Liver (tissue), 9 donors: ENCODE results near the gene PUS1. TPM values are rescaled to one million over a fixed set of nuclear protein-coding genes. Genes with fewer than 3 reads are reported as not detected.

Experiments
- DNase-seq: peaks from one replicate; pipeline ENCODE4 v3.0.0-alpha.2; 2017; ENCODE audit warnings: low spot score
- H3K27ac ChIP-seq, 2 donors: one replicate each; pipeline ENCODE4 v1.7.0; 2013; ENCODE audit warnings: inconsistent platforms in 2 of 2, low read length in 2 of 2, control low read depth in 1 of 2, low read depth in 1 of 2, mild to moderate bottlenecking in 1 of 2
- H3K27me3 ChIP-seq, 4 donors: one replicate each; pipeline versions ENCODE4 v1.6.1 to v1.7.0; 2013; ENCODE audit warnings: low read length in 3 of 4, inconsistent platforms in 1 of 4, mild to moderate bottlenecking in 1 of 4, moderate library complexity in 1 of 4; ENCODE audit not compliant: control insufficient read depth in 4 of 4, insufficient read depth in 4 of 4
- H3K36me3 ChIP-seq, 4 donors: one replicate each; pipeline versions ENCODE4 v1.6.1 to v1.7.0; 2013; ENCODE audit warnings: low read length in 3 of 4, mild to moderate bottlenecking in 3 of 4, low read depth in 1 of 4, moderate library complexity in 1 of 4; ENCODE audit not compliant: control insufficient read depth in 4 of 4, insufficient read depth in 3 of 4
- H3K4me1 ChIP-seq, 4 donors: one replicate each; pipeline versions ENCODE4 v1.6.1 to v1.7.0; 2013; ENCODE audit warnings: low read length in 3 of 4, mild to moderate bottlenecking in 3 of 4, moderate library complexity in 1 of 4; ENCODE audit not compliant: control insufficient read depth in 4 of 4, insufficient read depth in 4 of 4
- H3K4me3 ChIP-seq, 3 donors: one replicate each; pipeline versions ENCODE4 v1.6.1 to v1.7.0; 2013; ENCODE audit warnings: low read length in 3 of 3, control low read depth in 1 of 3, low read depth in 1 of 3, mild to moderate bottlenecking in 1 of 3
- H3K9ac ChIP-seq, 2 donors: one replicate each; pipeline ENCODE4 v1.7.0; 2013; ENCODE audit warnings: low read length in 2 of 2, mild to moderate bottlenecking in 2 of 2, moderate library complexity in 2 of 2, control low read depth in 1 of 2, low read depth in 1 of 2
- H3K9me3 ChIP-seq, 4 donors: one replicate each; pipeline versions ENCODE4 v1.6.1 to v1.7.0; 2013; ENCODE audit warnings: low read length in 3 of 4; ENCODE audit not compliant: control insufficient read depth in 4 of 4
- CTCF ChIP-seq: fragments of 150-350 bp; IDR thresholded peaks from 2 replicates; pipeline ENCODE4 v1.5.1; 2017; ENCODE audit warnings: improper control_type of control experiment, low read depth, low read length; ENCODE audit not compliant: missing input control
- EGR1 ChIP-seq, 2 donors: IDR thresholded peaks; 2 replicates each; pipeline ENCODE4 v1.6.1; 2016 to 2018; ENCODE audit warnings: antibody characterized with exemption in 2 of 2, low read depth in 2 of 2
- FOXA1 ChIP-seq: IDR thresholded peaks from 2 replicates; pipeline ENCODE4 v1.6.1; 2016; ENCODE audit warnings: antibody characterized with exemption
- GABPA ChIP-seq, 2 donors: IDR thresholded peaks in 1 of 2; conservative IDR thresholded peaks in 1 of 2; 2 replicates each; pipeline ENCODE4 v1.6.1; 2016; ENCODE audit warnings: antibody characterized with exemption in 2 of 2, mild to moderate bottlenecking in 1 of 2, moderate library complexity in 1 of 2
- HNF4G ChIP-seq: IDR thresholded peaks from 2 replicates; pipeline ENCODE4 v1.6.1; 2016; ENCODE audit warnings: antibody characterized with exemption
- JUND ChIP-seq, 2 donors: IDR thresholded peaks; 2 replicates each; pipeline ENCODE4 v1.6.1; 2016; ENCODE audit warnings: antibody characterized with exemption in 2 of 2
- MAX ChIP-seq: IDR thresholded peaks from 2 replicates; pipeline ENCODE4 v1.6.1; 2016; ENCODE audit warnings: antibody characterized with exemption
- NR2F2 ChIP-seq: IDR thresholded peaks from 2 replicates; pipeline ENCODE4 v1.6.1; 2016; ENCODE audit warnings: antibody characterized with exemption
- RAD21 ChIP-seq, 2 donors: IDR thresholded peaks; 2 replicates each; pipeline ENCODE4 v1.6.1; 2016; ENCODE audit warnings: antibody characterized with exemption in 2 of 2, mild to moderate bottlenecking in 2 of 2
- REST ChIP-seq: IDR thresholded peaks from 2 replicates; pipeline ENCODE4 v1.6.1; 2016; ENCODE audit warnings: antibody characterized with exemption, mild to moderate bottlenecking
- RXRA ChIP-seq, 2 donors: IDR thresholded peaks; 2 replicates each; pipeline ENCODE4 v1.6.1; 2017 to 2018; ENCODE audit warnings: antibody characterized with exemption in 2 of 2, mild to moderate bottlenecking in 1 of 2
- SP1 ChIP-seq: IDR thresholded peaks from 2 replicates; pipeline ENCODE4 v1.6.1; 2018; ENCODE audit warnings: antibody characterized with exemption, mild to moderate bottlenecking
- YY1 ChIP-seq: IDR thresholded peaks from 2 replicates; pipeline ENCODE4 v1.6.1; 2016; ENCODE audit warnings: antibody characterized with exemption, mild to moderate bottlenecking
- ZBTB33 ChIP-seq: IDR thresholded peaks from 2 replicates; pipeline ENCODE4 v1.6.1; 2016; ENCODE audit warnings: antibody characterized with exemption
- WGBS: extraction: QIAGEN DNeasy Blood & Tissue Kit; methylation state at CpG from one replicate; pipeline ENCODE4 v1.1.7; 2013; 5-methylcytosine and 5-hydroxymethylcytosine counted together
- polyA plus RNA-seq, 2 donors: library from polyadenylated mRNA; stranded (reverse) in 1 of 2; unstranded in 1 of 2; fragments of 200-250 nt in 1 of 2; fragments of >200 nt in 1 of 2; fragmentation: Nextera tagmentation in 1 of 2; extraction: Ambion mirVana in 1 of 2; gene quantifications; one replicate each; pipeline versions ENCODE4 v1.2.1 to v1.2.3, GENCODE V29; 2013 to 2015
- total RNA-seq, 2 donors: library from RNA; depleted of rRNA; stranded (reverse); fragments of >200 nt; gene quantifications; one replicate each; pipeline ENCODE4 v1.2.3, GENCODE V29; 2014
- donor health status: healthy.
- donor health status: healthy.
- donor health status: healthy.
- donor health status: healthy.
- donor health status: healthy.

The PUS1 gene
- total and polyA plus RNA-seq, 4 donors = 6.1 to 24.4 (median 10.7) TPM

GRCh38 chr12:131941116-131941986 lies 12.3 kb downstream of the PUS1 start:
- Histone ChIP-seq H3K36me3 (peaks cover 5 to 39% (median 15%) of the 10 kb centered on the region in 4 donors), H3K9me3 (no peaks in the 10 kb centered on the region), H3K9ac (no peak overlapping the region), H3K4me1 (no peaks in the 10 kb centered on the region), H3K4me3 (no peak overlapping the region), H3K27me3 (no peaks in the 10 kb centered on the region), H3K27ac (no peak overlapping the region)
- no peak for TF ChIP-seq SP1
- TF ChIP-seq RXRA (IDR thresholded peaks at IDR 0.05) = no peak
- no peak for TF ChIP-seq GABPA (IDR thresholded peaks at IDR 0.05 in 1 of 2, conservative IDR thresholded peaks at IDR 0.05 in 1 of 2)
- TF ChIP-seq FOXA1 = no peak
- 97% methylated on average over 46 of the region's 46 CpGs for WGBS
- DNase-seq = no peak

- no peak overlapping the region for H3K4me3 ChIP-seq
- no peaks in the 10 kb centered on the region for H3K4me1 ChIP-seq
- H3K36me3 ChIP-seq = peaks cover 5 to 39% (median 15%) of the 10 kb centered on the region in 4 donors
- DNase-seq = no peak
- WGBS = 97% methylated on average over 7 of the region's 7 CpGs
- TF ChIP-seq YY1 (no peak), ZBTB33 (no peak)
- H3K27me3 ChIP-seq = no peaks in the 10 kb centered on the region
- no peaks in the 10 kb centered on the region for H3K9me3 ChIP-seq
- H3K9ac ChIP-seq = no peak overlapping the region
- H3K27ac ChIP-seq = no peak overlapping the region
These were observed 12.9 kb downstream of the PUS1 start for GRCh38 chr12:131941987-131942341.

- Histone ChIP-seq H3K27me3 (no peaks in the 10 kb centered on the region), H3K36me3 (peaks cover 5 to 39% (median 15%) of the 10 kb centered on the region in 4 donors), H3K4me1 (no peaks in the 10 kb centered on the region), H3K27ac (no peak overlapping the region), H3K9ac (no peak overlapping the region), H3K4me3 (no peak overlapping the region), H3K9me3 (no peaks in the 10 kb centered on the region)
- 97% methylated on average over 12 of the region's 12 CpGs for WGBS
- no peak for DNase-seq
- TF ChIP-seq JUND (IDR thresholded peaks at IDR 0.05) = no peak
- TF ChIP-seq NR2F2 = no peak
- TF ChIP-seq RAD21 (IDR thresholded peaks at IDR 0.05) = no peak
- TF ChIP-seq CTCF = no peak
- no peak for TF ChIP-seq HNF4G
- TF ChIP-seq MAX = no peak
- TF ChIP-seq REST = no peak
- TF ChIP-seq GABPA (IDR thresholded peaks at IDR 0.05 in 1 of 2, conservative IDR thresholded peaks at IDR 0.05 in 1 of 2) = no peak
- no peak for TF ChIP-seq EGR1 (IDR thresholded peaks at IDR 0.05; ENCODE audit: low read depth in 2 of 2)
These were observed 13.6 kb downstream of the PUS1 start for GRCh38 chr12:131942671-131943070.
